ENCODE results near the gene C11orf52.

The C11orf52 gene

GRCh38 chr11:111878849-111879636 lies 39.7 kb upstream of the C11orf52 start, which contains the start of the genes CFAP68 and FDXACB1 (continued):
- TF ChIP-seq GLI2 (tag by site-specific recombination; IDR thresholded peaks at IDR 0.05; ENCODE audit: borderline replicate concordance, low read depth) (no peak), HOXC10 (CRISPR knock-in tag; IDR thresholded peaks at IDR 0.05) (no peak), ZNF629 (tag by site-specific recombination; IDR thresholded peaks at IDR 0.05) (peak; percentile 100), FEZF1 (tag by site-specific recombination; IDR thresholded peaks at IDR 0.05) (no peak), SP3 (tag by site-specific recombination; IDR thresholded peaks at IDR 0.05) (peak; percentile 85), ZNF2 (tag by site-specific recombination; IDR thresholded peaks at IDR 0.05) (peak; percentile 56; the same call in 1 of the 2 replicates), ZNF10 (tag by site-specific recombination; IDR thresholded peaks at IDR 0.05) (no peak), GLI4 (tag by site-specific recombination; IDR thresholded peaks at IDR 0.05) (no peak), ZNF341 (tag by site-specific recombination; IDR thresholded peaks at IDR 0.05; ENCODE audit: low read depth) (peak; percentile 81), ZNF600 (tag by site-specific recombination; IDR thresholded peaks at IDR 0.05) (peak; percentile 28; the same call in 1 of the 2 replicates), ZNF423 (tag by site-specific recombination; IDR thresholded peaks at IDR 0.05) (no peak), ZNF658 (tag by site-specific recombination; IDR thresholded peaks at IDR 0.05) (no peak), ZNF391 (tag by site-specific recombination; IDR thresholded peaks at IDR 0.05; ENCODE audit: borderline replicate concordance, low read depth) (no peak; the same call in 1 of the 2 replicates), HOXD13 (CRISPR knock-in tag; IDR thresholded peaks at IDR 0.05; ENCODE audit: borderline replicate concordance) (no peak), ZEB2 (tag by site-specific recombination; IDR thresholded peaks at IDR 0.05) (peak; percentile 99), ZNF626 (tag by site-specific recombination; IDR thresholded peaks at IDR 0.05) (no peak), SP7 (tag by site-specific recombination; IDR thresholded peaks at IDR 0.05) (peak; percentile 77), ZNF664 (tag by site-specific recombination; IDR thresholded peaks at IDR 0.05) (no peak; the same call in 1 of the 2 replicates), TRIM28 (IDR thresholded peaks at IDR 0.05; ENCODE audit: borderline replicate concordance, low read length) (peak; percentile 80; the same call in 1 of the 2 replicates), ZNF645 (tag by site-specific recombination; IDR thresholded peaks at IDR 0.05) (no peak), ZBTB44 (tag by site-specific recombination; IDR thresholded peaks at IDR 0.05) (no peak), ZNF791 (tag by site-specific recombination; IDR thresholded peaks at IDR 0.05) (no peak), YY2 (tag by site-specific recombination; IDR thresholded peaks at IDR 0.05) (peak; percentile 69)
- TF ChIP-seq, protein P1, sequence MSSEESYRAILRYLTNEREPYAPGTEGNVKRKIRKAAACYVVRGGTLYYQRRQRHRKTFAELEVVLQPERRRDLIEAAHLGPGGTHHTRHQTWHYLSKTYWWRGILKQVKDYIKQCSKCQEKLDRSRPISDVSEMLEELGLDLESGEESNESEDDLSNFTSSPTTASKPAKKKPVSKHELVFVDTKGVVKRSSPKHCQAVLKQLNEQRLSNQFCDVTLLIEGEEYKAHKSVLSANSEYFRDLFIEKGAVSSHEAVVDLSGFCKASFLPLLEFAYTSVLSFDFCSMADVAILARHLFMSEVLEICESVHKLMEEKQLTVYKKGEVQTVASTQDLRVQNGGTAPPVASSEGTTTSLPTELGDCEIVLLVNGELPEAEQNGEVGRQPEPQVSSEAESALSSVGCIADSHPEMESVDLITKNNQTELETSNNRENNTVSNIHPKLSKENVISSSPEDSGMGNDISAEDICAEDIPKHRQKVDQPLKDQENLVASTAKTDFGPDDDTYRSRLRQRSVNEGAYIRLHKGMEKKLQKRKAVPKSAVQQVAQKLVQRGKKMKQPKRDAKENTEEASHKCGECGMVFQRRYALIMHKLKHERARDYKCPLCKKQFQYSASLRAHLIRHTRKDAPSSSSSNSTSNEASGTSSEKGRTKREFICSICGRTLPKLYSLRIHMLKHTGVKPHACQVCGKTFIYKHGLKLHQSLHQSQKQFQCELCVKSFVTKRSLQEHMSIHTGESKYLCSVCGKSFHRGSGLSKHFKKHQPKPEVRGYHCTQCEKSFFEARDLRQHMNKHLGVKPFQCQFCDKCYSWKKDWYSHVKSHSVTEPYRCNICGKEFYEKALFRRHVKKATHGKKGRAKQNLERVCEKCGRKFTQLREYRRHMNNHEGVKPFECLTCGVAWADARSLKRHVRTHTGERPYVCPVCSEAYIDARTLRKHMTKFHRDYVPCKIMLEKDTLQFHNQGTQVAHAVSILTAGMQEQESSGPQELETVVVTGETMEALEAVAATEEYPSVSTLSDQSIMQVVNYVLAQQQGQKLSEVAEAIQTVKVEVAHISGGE (tag by site-specific recombination; conservative IDR thresholded peaks at IDR 0.05; ENCODE audit: low read depth) = peak; percentile 95
- TF ChIP-seq, protein P2, sequence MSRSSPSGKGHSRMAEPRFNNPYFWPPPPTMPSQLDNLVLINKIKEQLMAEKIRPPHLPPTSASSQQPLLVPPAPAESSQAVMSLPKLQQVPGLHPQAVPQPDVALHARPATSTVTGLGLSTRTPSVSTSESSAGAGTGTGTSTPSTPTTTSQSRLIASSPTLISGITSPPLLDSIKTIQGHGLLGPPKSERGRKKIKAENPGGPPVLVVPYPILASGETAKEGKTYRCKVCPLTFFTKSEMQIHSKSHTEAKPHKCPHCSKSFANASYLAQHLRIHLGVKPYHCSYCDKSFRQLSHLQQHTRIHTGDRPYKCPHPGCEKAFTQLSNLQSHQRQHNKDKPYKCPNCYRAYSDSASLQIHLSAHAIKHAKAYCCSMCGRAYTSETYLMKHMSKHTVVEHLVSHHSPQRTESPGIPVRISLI (tag by site-specific recombination; IDR thresholded peaks at IDR 0.05) = 0 out of 2 replicates have a peak, but pooled peaks have one; percentile 16
- TF ChIP-seq, protein P3, sequence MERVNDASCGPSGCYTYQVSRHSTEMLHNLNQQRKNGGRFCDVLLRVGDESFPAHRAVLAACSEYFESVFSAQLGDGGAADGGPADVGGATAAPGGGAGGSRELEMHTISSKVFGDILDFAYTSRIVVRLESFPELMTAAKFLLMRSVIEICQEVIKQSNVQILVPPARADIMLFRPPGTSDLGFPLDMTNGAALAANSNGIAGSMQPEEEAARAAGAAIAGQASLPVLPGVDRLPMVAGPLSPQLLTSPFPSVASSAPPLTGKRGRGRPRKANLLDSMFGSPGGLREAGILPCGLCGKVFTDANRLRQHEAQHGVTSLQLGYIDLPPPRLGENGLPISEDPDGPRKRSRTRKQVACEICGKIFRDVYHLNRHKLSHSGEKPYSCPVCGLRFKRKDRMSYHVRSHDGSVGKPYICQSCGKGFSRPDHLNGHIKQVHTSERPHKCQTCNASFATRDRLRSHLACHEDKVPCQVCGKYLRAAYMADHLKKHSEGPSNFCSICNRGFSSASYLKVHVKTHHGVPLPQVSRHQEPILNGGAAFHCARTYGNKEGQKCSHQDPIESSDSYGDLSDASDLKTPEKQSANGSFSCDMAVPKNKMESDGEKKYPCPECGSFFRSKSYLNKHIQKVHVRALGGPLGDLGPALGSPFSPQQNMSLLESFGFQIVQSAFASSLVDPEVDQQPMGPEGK (tag by site-specific recombination; IDR thresholded peaks at IDR 0.05) = peak; percentile 68
- TF ChIP-seq, protein P4, sequence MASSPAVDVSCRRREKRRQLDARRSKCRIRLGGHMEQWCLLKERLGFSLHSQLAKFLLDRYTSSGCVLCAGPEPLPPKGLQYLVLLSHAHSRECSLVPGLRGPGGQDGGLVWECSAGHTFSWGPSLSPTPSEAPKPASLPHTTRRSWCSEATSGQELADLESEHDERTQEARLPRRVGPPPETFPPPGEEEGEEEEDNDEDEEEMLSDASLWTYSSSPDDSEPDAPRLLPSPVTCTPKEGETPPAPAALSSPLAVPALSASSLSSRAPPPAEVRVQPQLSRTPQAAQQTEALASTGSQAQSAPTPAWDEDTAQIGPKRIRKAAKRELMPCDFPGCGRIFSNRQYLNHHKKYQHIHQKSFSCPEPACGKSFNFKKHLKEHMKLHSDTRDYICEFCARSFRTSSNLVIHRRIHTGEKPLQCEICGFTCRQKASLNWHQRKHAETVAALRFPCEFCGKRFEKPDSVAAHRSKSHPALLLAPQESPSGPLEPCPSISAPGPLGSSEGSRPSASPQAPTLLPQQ (tag by site-specific recombination; IDR thresholded peaks at IDR 0.05) = no peak; the same call in 1 of the 2 replicates
- TF ChIP-seq, protein P5, sequence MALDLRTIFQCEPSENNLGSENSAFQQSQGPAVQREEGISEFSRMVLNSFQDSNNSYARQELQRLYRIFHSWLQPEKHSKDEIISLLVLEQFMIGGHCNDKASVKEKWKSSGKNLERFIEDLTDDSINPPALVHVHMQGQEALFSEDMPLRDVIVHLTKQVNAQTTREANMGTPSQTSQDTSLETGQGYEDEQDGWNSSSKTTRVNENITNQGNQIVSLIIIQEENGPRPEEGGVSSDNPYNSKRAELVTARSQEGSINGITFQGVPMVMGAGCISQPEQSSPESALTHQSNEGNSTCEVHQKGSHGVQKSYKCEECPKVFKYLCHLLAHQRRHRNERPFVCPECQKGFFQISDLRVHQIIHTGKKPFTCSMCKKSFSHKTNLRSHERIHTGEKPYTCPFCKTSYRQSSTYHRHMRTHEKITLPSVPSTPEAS (tag by site-specific recombination; IDR thresholded peaks at IDR 0.05) = no peak

Measured in HEK293 (cell line).